GM12878 (cell line): ENCODE data around the gene C19orf73. TPM values are rescaled to one million over a fixed set of nuclear protein-coding genes. Genes with fewer than 3 reads are reported as not detected.

Experiments
- ATF7 ChIP-seq: fragments of 450-650 bp; IDR thresholded peaks from 2 replicates; pipeline ENCODE4 v1.6.1; 2016; ENCODE audit warnings: low read depth, mild to moderate bottlenecking
- CHD1 ChIP-seq: IDR thresholded peaks from 2 replicates; pipeline ENCODE4 v1.6.1; 2012; ENCODE audit warnings: low read depth, low read length, improper control_type of control experiment
- CTCF ChIP-seq, 3 experiments: IDR thresholded peaks in 2 of 3; conservative IDR thresholded peaks in 1 of 3; 2 replicates each; pipeline ENCODE4 v1.5.1; 2011; ENCODE audit warnings: low read depth in 3 of 3, low read length in 3 of 3, mild to moderate bottlenecking in 3 of 3, control low read depth in 2 of 3, moderate library complexity in 2 of 3, inconsistent platforms in 1 of 3, mixed read lengths in 1 of 3; ENCODE audit not compliant: control insufficient read depth in 2 of 3, insufficient read depth in 1 of 3; ENCODE audit errors: extremely low read depth in 1 of 3
- JUND ChIP-seq: IDR thresholded peaks from 2 replicates; pipeline ENCODE4 v1.6.1; 2012; ENCODE audit warnings: low read depth, mild to moderate bottlenecking, low read length, improper control_type of control experiment, moderate library complexity
- NR2C2 ChIP-seq: IDR thresholded peaks from 2 replicates; pipeline ENCODE4 v1.6.1; 2011; ENCODE audit warnings: borderline replicate concordance, low read depth; ENCODE audit not compliant: control insufficient read depth, insufficient read length
- RB1 ChIP-seq: fragments of 450-650 bp; formaldehyde crosslinking; IDR thresholded peaks from 2 replicates; pipeline ENCODE4 v1.6.1; 2017; ENCODE audit warnings: mild to moderate bottlenecking, borderline replicate concordance
- REST ChIP-seq: IDR thresholded peaks from 2 replicates; pipeline ENCODE4 v1.6.1; 2012; ENCODE audit warnings: mild to moderate bottlenecking, low read depth, low read length
- SMC3 ChIP-seq: IDR thresholded peaks from 2 replicates; pipeline ENCODE4 v1.6.1; 2011; ENCODE audit warnings: low read length, improper control_type of control experiment, borderline replicate concordance
- SUPT20H ChIP-seq: IDR thresholded peaks from 2 replicates; pipeline ENCODE4 v1.6.1; 2011; ENCODE audit warnings: low read depth, mild to moderate bottlenecking, low read length, moderate library complexity, borderline replicate concordance; ENCODE audit not compliant: control insufficient read depth
- YY1 ChIP-seq: IDR thresholded peaks from 2 replicates; pipeline ENCODE4 v1.6.1; 2011; ENCODE audit warnings: low read depth, mild to moderate bottlenecking, low read length
- ZBED1 ChIP-seq: IDR thresholded peaks from 2 replicates; pipeline ENCODE4 v1.6.1; 2016; ENCODE audit warnings: borderline replicate concordance
- ZBTB40 ChIP-seq: fragments of 450-650 bp; IDR thresholded peaks from 2 replicates; pipeline ENCODE4 v1.6.1; 2016; ENCODE audit warnings: mild to moderate bottlenecking, moderate library complexity, borderline replicate concordance
- polyA plus RNA-seq, 11 experiments: library from polyadenylated mRNA; depleted of rRNA in 4 of 11; unstranded in 6 of 11; stranded (reverse) in 5 of 11; fragments of >200 nt; fragmentation: Nextera tagmentation in 4 of 11; fragmentation: Illumina TruSeq in 1 of 11; extraction: Ambion mirVana in 4 of 11; extraction: Trizol in 1 of 11; gene quantifications; 1 replicate in 1 of 11; 2 replicates in 10 of 11; pipeline versions ENCODE4 v1.2.1 to v1.2.3, GENCODE V29; 2011 to 2016; ENCODE audit warnings: inconsistent platforms in 2 of 11, missing spikeins in 2 of 11, low read depth in 1 of 11
- total RNA-seq, 4 experiments: library from RNA; depleted of rRNA in 3 of 4; stranded (reverse); fragments of >200 nt in 3 of 4; fragmentation: Illumina TruSeq in 1 of 4; extraction: Trizol in 1 of 4; gene quantifications; 2 replicates each; pipeline versions ENCODE4 v1.2.1 to v1.2.3, GENCODE V29; 2013 to 2021
- TF ChIP-seq, protein P1 (sequence below): fragments of 150-350 bp; IDR thresholded peaks from 2 replicates; pipeline ENCODE4 v1.6.1; 2016; ENCODE audit warnings: low read depth, low read length
- TF ChIP-seq, protein P2 (sequence below): IDR thresholded peaks from 2 replicates; pipeline ENCODE4 v1.6.1; 2011; ENCODE audit warnings: low read depth, mild to moderate bottlenecking, low read length, moderate library complexity, borderline replicate concordance; ENCODE audit errors: extremely low read depth

The C19orf73 gene
- total and polyA plus RNA-seq, 10 of the 15 experiments (the other 5 are each of a cell fraction or from before 2014, with no cell fraction given) = 0.20 to 2.0 (median 0.80) TPM

DNA sequence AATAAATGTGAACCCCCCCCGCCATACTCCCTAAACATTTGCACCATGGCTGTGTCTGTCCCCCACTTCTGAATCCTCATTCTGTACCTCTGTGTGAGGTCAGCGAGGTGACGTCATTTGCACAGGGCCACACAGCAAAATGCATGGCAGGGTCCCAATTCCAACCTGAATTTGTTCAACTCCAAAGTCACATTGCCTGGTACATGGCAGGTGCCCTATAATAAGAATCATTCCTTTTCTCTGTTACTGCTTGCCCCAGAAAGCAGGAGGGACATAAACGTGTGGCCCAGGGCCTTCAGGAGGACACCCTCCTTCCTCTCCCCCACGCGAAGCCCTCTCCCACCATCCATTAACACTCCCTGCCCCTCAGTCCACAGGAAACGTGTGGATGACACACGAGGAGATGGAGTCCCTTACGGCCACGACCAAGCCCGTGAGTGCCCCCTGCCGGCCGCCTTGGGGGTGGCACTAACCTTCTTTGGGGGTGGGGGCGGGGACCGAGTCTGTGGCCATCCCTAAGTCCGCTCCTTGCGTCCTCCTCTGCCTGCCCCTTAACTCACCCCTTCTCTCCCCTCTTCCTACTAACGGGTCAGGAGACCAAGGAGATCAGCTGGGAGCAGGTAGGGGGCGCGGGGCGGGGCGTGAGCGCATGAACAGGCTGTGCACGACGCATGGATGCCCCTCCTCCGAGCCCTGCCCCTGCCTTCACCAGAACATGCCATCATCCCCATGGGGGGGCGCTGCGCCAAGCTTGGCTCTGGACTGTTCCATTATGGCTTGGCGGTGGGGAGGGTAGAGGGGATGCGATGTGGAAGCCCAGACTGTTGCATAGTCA, 26.8 kb upstream of the C19orf73 start (continued):
- TF ChIP-seq ZBED1 (no peak), ATF7 (peak; percentile 88), REST (no peak), NR2C2 (no peak), RB1 (no peak), SUPT20H (no peak), YY1 (peak; percentile 47; the same call in 1 of the 2 replicates), CTCF (IDR thresholded peaks at IDR 0.05 in 2 of 3, conservative IDR thresholded peaks at IDR 0.05 in 1 of 3; ENCODE audit: control insufficient read depth in 2 of 3, extremely low read depth in 1 of 3, insufficient read depth in 1 of 3, low read depth in 3 of 3, low read length in 3 of 3) (peak; percentile 70 to 94 (median 82)), JUND (peak; percentile 85), ZBTB40 (no peak), CHD1 (peak; percentile 94; the same call in 1 of the 2 replicates), SMC3 (peak; percentile 64; the same call in 1 of the 2 replicates)
- TF ChIP-seq, protein P1, sequence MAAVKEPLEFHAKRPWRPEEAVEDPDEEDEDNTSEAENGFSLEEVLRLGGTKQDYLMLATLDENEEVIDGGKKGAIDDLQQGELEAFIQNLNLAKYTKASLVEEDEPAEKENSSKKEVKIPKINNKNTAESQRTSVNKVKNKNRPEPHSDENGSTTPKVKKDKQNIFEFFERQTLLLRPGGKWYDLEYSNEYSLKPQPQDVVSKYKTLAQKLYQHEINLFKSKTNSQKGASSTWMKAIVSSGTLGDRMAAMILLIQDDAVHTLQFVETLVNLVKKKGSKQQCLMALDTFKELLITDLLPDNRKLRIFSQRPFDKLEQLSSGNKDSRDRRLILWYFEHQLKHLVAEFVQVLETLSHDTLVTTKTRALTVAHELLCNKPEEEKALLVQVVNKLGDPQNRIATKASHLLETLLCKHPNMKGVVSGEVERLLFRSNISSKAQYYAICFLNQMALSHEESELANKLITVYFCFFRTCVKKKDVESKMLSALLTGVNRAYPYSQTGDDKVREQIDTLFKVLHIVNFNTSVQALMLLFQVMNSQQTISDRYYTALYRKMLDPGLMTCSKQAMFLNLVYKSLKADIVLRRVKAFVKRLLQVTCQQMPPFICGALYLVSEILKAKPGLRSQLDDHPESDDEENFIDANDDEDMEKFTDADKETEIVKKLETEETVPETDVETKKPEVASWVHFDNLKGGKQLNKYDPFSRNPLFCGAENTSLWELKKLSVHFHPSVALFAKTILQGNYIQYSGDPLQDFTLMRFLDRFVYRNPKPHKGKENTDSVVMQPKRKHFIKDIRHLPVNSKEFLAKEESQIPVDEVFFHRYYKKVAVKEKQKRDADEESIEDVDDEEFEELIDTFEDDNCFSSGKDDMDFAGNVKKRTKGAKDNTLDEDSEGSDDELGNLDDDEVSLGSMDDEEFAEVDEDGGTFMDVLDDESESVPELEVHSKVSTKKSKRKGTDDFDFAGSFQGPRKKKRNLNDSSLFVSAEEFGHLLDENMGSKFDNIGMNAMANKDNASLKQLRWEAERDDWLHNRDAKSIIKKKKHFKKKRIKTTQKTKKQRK = no peak
- TF ChIP-seq, protein P2, sequence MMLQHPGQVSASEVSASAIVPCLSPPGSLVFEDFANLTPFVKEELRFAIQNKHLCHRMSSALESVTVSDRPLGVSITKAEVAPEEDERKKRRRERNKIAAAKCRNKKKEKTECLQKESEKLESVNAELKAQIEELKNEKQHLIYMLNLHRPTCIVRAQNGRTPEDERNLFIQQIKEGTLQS = no peak
